Upper lobe of left lung (tissue), 4 donors: ENCODE results near the gene TBCD.

Experiments used
- EP300 ChIP-seq, 4 donors: sonication (generic); formaldehyde crosslinking; IDR thresholded peaks; one replicate each; pipeline ENCODE4 v1.5.1; 2017; ENCODE audit warnings: antibody characterized with exemption in 4 of 4, control low read depth in 2 of 4
- POLR2A ChIP-seq, 4 donors: fragments of 450-650 bp; IDR thresholded peaks; one replicate each; pipeline ENCODE4 v1.5.1; 2016 to 2017; ENCODE audit warnings: antibody characterized with exemption in 4 of 4, mild to moderate bottlenecking in 2 of 4
- TF ChIP-seq, protein P1 (sequence below), 6 experiments: fragments of 450-650 bp in 4 of 6; fragments of 200-600 bp in 2 of 6; sonication (generic) in 2 of 6; IDR thresholded peaks; one replicate each; pipeline ENCODE4 v1.5.1; 2016 to 2019; ENCODE audit warnings: antibody characterized with exemption in 6 of 6

DNA sequence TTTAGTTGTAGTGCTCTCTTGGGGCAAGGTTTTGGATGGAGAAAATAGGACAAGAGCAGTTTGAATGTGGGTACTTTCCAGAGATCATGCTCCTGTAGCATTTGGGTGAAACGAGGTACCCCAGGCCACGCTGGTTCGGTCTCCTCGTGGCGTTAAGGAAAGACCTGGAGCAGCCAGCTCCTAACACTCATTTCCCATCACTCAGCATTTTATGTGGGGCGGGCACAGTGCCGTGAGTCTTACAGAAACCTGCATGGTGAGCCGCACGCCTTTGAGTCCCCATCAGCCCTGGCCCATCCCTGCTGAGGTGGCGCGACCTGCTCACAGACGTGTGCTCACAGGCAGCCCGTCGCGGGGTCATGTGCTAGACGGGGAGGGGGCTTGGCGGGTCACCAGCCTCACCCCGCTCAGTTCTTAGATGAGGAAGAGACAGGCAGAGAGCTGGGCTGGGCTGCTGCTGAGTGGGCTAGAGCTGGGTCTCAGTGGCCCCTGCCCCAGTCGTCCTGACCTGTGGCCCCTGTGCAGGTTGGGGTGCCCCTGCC is 37.3 kb downstream of the TBCD start:
- TF ChIP-seq POLR2A (IDR thresholded peaks at IDR 0.05) (no peak), EP300 (IDR thresholded peaks at IDR 0.05) (no peak)
- TF ChIP-seq, protein P1, sequence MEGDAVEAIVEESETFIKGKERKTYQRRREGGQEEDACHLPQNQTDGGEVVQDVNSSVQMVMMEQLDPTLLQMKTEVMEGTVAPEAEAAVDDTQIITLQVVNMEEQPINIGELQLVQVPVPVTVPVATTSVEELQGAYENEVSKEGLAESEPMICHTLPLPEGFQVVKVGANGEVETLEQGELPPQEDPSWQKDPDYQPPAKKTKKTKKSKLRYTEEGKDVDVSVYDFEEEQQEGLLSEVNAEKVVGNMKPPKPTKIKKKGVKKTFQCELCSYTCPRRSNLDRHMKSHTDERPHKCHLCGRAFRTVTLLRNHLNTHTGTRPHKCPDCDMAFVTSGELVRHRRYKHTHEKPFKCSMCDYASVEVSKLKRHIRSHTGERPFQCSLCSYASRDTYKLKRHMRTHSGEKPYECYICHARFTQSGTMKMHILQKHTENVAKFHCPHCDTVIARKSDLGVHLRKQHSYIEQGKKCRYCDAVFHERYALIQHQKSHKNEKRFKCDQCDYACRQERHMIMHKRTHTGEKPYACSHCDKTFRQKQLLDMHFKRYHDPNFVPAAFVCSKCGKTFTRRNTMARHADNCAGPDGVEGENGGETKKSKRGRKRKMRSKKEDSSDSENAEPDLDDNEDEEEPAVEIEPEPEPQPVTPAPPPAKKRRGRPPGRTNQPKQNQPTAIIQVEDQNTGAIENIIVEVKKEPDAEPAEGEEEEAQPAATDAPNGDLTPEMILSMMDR (IDR thresholded peaks at IDR 0.05), result no peak
